Measurements from ENCODE around the gene ZSWIM2.
"Not testable (repeated sequence)": the region's sequence is repeated elsewhere in the genome, so short reads cannot be mapped to it uniquely, and the experiment has no call there.

Gene ZSWIM2

GRCh38 chr2:186842373-186842772 is 6.6 kb downstream of the ZSWIM2 start:
- no peak for DNase-seq (ENCODE audit: low read depth)

- peak; percentile 45 for DNase-seq (ENCODE audit: low read depth)
Measured at GRCh38 chr2:186841940-186842339, 7.0 kb downstream of the ZSWIM2 start.

GRCh38 chr2:186835628-186836027 is 13.3 kb downstream of the ZSWIM2 start:
- DNase-seq (ENCODE audit: low read depth) = no peak

- DNase-seq (ENCODE audit: low read depth) = no peak
Measured at GRCh38 chr2:186827862-186828492, 21.0 kb downstream of the ZSWIM2 start.

GRCh38 chr2:186827411-186827810 is 21.6 kb downstream of the ZSWIM2 start:
- no peak for DNase-seq (ENCODE audit: low read depth)

- DNase-seq (ENCODE audit: low read depth) = no peak
Measured at GRCh38 chr2:186822323-186822722, 26.6 kb downstream of the ZSWIM2 start.

GRCh38 chr2:186820303-186820702 is 28.7 kb downstream of the ZSWIM2 start:
- no peak for DNase-seq (ENCODE audit: low read depth)

- DNase-seq (ENCODE audit: low read depth) = not testable (repeated sequence)
Measured at GRCh38 chr2:186811760-186812159, 37.2 kb downstream of the ZSWIM2 start.

GRCh38 chr2:186806591-186806990 is 42.4 kb downstream of the ZSWIM2 start:
- no peak for DNase-seq (ENCODE audit: low read depth)

- not testable (repeated sequence) for DNase-seq (ENCODE audit: low read depth)
Measured at GRCh38 chr2:186798604-186799003, 50.4 kb downstream of the ZSWIM2 start.

GRCh38 chr2:186784930-186785329 is 64.0 kb downstream of the ZSWIM2 start:
- DNase-seq (ENCODE audit: low read depth) = no peak

GRCh38 chr2:186783254-186783653 is 65.7 kb downstream of the ZSWIM2 start:
- DNase-seq (ENCODE audit: low read depth) = no peak

GRCh38 chr2:186780701-186781316 is 68.2 kb downstream of the ZSWIM2 start:
- no peak for DNase-seq (ENCODE audit: low read depth)
